ENCODE data around the gene EID2.

DNA sequence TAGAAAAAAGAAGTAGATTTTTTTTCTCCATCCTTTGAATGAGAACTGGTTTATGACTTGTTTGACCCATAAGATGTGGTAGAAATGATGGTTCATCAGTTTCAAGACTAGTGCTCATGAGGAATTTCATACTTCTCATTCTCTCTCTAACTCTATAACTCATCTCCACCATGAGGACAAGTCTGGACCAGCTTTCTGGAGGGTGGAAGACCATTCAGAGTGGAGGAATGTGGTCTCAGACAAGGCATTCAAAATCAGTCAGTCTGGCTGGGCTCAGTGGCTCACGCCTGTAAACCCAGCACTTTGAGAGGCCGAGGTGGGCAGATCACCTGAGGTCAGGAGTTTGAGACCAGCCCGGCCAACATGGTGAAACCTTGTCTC lies 3.5 kb upstream of the EID2 start:
- TF ChIP-seq POLR2A (IDR thresholded peaks at IDR 0.05) (no peak), CTCF (IDR thresholded peaks at IDR 0.05) (no peak)
